ENCODE measurements around the gene ATP5F1E.
"Not testable (repeated sequence)": the region's sequence is repeated elsewhere in the genome, so short reads cannot be mapped to it uniquely, and the experiment has no call there.

ATP5F1E gene

DNA sequence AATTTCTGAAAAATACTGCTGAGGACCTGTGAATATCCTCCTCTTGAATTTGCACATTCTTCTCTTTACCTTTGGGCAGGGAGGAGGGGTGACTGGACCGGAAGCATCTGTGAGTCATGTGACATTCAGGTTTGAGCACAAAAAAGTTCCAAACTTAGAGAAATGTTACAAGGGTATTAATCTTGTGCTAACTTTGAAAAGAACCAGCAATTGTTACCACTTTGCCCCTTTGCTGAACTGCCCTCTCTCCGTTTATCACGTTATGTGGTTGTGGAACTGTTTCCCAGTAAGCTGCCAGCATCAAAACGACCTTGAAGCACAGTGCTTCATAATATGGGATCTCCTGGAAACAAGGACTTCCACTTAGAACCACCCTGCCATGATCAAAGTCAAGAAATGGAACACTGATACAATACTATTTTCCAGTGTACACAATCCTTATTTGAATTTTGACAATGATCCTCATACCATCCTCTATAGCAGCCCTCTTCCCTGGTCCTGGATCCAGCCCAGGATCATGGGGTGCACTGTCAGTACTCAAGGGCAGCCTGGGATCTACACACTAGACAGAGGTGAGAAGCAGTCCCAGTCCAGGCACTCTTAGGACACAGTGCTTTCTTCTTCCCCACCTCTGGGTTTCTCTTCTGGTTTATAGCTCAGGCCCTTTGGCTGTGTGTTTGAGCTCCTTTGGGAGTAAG is 15.2 kb downstream of the ATP5F1E start:
- no peak for FAIRE-seq
- TF ChIP-seq TAF1 (IDR thresholded peaks at IDR 0.05; ENCODE audit: low read depth, low read length) (no peak), SPI1 (IDR thresholded peaks at IDR 0.05; ENCODE audit: low read depth, low read length) (no peak), PAX5 (IDR thresholded peaks at IDR 0.05; ENCODE audit: insufficient read depth, low read length, severe bottlenecking) (no peak), POLR2A (IDR thresholded peaks at IDR 0.05; ENCODE audit: low read depth, low read length) (no peak), POU2F2 (IDR thresholded peaks at IDR 0.05; ENCODE audit: low read depth, low read length) (no peak), POLR2AphosphoS5 (IDR thresholded peaks at IDR 0.05; ENCODE audit: low read depth, low read length) (no peak)
- DNase-seq (ENCODE audit: insufficient read length, low spot score), result no peak

DNA sequence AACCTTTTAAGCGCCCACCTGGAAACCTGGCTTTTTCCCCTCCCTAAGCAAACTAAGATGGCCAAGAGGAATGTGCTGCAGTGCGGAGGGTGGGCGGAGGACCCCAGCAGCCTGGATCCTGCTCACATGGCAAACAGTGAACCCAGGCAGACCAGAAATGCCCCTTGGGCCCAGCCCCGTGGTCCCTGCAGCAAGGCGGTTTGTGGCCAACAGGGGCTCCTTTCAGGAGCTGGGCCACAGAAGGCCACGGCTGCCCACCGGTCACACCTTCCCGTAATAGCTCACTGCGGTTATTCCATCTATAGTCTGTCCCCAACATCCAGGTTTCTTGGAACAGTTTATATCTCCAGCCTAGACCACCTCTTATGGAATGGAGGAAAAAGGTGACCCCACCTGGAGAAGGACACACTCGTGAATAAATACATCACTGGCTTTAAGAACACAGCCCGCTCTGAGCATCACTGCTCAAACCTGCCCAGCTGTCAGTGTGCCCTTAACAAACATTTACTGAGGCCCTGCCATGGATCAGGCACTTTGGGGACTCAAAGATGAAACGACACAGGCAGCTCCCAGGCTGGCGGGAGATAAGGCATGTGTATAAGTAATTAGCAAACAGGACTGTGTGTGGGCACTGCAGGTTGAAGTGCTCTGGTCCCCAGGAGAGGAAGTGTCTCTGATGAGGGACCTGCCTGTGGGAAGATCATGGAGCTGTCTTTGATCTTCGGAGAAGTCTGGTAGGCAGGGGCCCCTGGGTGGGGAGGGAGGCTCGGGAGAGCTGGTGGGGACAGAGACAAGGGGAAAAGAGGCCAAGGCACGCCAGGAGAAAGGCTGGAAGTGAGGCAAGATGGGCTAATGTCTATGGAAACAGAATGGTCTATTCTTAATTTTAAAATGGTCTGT is 16.1 kb downstream of the ATP5F1E start:
- FAIRE-seq, result no peak
- no peak for DNase-seq (ENCODE audit: insufficient read length, low spot score)
- TF ChIP-seq POU2F2 (IDR thresholded peaks at IDR 0.05; ENCODE audit: low read depth, low read length), result no peak
- TF ChIP-seq SPI1 (IDR thresholded peaks at IDR 0.05; ENCODE audit: low read depth, low read length), result peak; percentile 55
- TF ChIP-seq TAF1 (IDR thresholded peaks at IDR 0.05; ENCODE audit: low read depth, low read length), result no peak

DNA sequence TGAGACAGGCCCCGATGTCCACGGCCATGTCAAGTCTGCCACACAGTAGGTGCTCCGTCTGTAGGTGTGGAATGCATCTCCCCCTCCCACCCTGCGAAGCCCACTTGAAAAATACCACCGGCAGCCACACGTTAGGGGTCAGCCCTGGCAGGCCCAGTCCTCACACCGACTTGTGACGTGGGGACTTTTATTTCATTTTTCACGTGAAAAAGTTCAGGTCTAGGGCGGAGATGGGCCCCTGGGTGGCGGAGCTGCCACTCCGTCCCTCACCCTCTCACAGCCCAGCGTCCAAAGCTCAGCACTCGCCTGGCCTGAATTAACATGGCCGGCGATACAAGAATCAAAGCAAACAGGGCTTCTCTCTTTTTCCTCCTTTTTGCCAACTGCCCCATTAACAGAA is 16.7 kb downstream of the ATP5F1E start:
- no peak for FAIRE-seq
- no peak for DNase-seq (ENCODE audit: insufficient read length, low spot score)
- no peak for TF ChIP-seq PAX5 (IDR thresholded peaks at IDR 0.05; ENCODE audit: insufficient read depth, low read length, severe bottlenecking)
- no peak for TF ChIP-seq POLR2A (IDR thresholded peaks at IDR 0.05; ENCODE audit: low read depth, low read length)
- TF ChIP-seq POLR2AphosphoS5 (IDR thresholded peaks at IDR 0.05; ENCODE audit: low read depth, low read length), result no peak
- no peak for TF ChIP-seq POU2F2 (IDR thresholded peaks at IDR 0.05; ENCODE audit: low read depth, low read length)
- TF ChIP-seq TAF1 (IDR thresholded peaks at IDR 0.05; ENCODE audit: low read depth, low read length), result no peak
- TF ChIP-seq SPI1 (IDR thresholded peaks at IDR 0.05; ENCODE audit: low read depth, low read length), result no peak

DNA sequence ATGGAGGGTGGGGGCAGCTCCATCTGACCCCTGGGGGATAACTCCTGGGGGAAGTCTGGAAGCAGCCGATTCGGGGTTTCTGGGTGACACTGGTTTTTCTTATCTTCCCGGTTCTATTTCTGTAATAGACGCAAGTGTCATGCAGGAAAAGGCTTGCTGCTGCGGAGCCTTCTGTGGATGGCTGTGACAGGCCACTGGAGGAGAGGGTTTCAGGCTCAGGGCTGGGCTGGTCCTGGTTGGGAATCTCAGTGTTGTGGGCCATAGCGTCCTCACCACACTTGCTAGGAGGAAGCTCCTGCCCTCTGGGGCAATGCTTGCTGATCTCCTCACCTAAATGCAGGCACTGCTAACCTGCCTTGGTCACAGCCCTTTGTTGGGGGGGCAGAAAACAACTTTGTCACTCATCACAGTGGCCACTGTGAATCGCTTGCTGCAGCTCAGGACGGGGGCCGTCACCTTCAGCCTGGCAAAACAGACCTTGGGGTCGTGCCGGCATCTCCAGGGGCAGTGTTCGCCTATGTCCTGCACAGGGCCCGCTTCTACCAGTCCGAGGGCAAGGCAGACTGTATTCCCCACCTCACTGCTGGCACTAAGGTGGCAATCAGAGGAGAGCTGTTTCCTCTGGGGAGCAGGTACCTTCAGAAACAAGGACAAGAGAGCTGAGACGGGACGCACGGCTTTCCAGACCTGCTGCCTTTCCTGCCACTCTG is 17.3 kb downstream of the ATP5F1E start:
- no peak for TF ChIP-seq POLR2AphosphoS5 (IDR thresholded peaks at IDR 0.05; ENCODE audit: low read depth, low read length)
- TF ChIP-seq POLR2A (IDR thresholded peaks at IDR 0.05; ENCODE audit: low read depth, low read length), result no peak
- TF ChIP-seq POU2F2 (IDR thresholded peaks at IDR 0.05; ENCODE audit: low read depth, low read length), result no peak
- no peak for TF ChIP-seq SPI1 (IDR thresholded peaks at IDR 0.05; ENCODE audit: low read depth, low read length)
- FAIRE-seq (no peak), DNase-seq (ENCODE audit: insufficient read length, low spot score) (no peak)

GRCh38 chr20:59013959-59014608 is 18.1 kb downstream of the ATP5F1E start:
- DNase-seq (ENCODE audit: insufficient read length, low spot score) (no peak), FAIRE-seq (no peak)
- TF ChIP-seq PAX5 (IDR thresholded peaks at IDR 0.05; ENCODE audit: insufficient read depth, low read length, severe bottlenecking) (no peak), POU2F2 (IDR thresholded peaks at IDR 0.05; ENCODE audit: low read depth, low read length) (no peak), TAF1 (IDR thresholded peaks at IDR 0.05; ENCODE audit: low read depth, low read length) (no peak), POLR2A (IDR thresholded peaks at IDR 0.05; ENCODE audit: low read depth, low read length) (no peak), POLR2AphosphoS5 (IDR thresholded peaks at IDR 0.05; ENCODE audit: low read depth, low read length) (no peak), SPI1 (IDR thresholded peaks at IDR 0.05; ENCODE audit: low read depth, low read length) (no peak)

DNA sequence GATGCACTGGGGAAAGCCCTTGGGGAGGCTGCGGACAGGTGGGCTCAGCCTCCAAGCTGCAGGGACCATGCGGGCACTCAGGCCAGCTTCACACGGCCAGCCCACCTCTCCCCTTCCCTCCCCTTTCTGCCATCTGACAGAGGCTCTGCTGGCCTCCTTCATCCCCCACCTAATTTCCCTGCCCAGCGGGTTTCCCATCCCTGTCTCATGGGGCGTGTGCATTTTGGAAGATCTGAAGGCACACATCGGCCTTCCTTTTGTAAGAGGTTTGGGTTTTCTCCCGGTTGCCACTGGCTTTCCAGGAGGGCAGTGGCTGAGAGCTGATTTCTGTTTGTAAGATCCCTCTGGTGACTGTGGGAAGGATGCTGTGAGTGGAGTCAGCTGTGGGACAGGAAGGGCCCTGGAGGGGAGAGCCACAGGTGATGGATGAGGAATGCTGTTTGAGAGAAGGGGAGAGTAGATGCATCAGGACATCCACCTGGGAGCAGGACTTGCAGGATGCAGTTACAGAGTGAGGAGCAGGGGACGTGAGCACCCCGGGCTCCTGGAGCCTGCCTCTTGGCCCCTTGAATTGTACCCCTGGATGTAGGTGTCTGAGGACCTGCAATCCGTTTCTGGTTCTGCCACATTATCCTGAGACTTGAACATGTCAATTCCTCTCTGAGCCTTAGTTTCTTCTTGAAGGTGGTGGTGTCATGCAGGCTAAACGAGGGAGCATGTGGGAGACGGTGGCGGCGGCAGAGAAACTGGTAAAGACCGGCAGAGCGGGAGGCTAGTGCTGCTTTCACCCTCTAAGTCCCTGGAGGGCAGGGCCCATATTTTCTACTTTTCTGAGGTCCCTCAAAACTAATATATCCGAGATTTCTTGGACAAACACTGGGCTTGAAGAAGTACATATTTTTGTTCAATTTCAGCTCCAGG is 18.8 kb downstream of the ATP5F1E start:
- TF ChIP-seq POLR2AphosphoS5 (IDR thresholded peaks at IDR 0.05; ENCODE audit: low read depth, low read length) (no peak), POLR2A (IDR thresholded peaks at IDR 0.05; ENCODE audit: low read depth, low read length) (no peak), SPI1 (IDR thresholded peaks at IDR 0.05; ENCODE audit: low read depth, low read length) (no peak), POU2F2 (IDR thresholded peaks at IDR 0.05; ENCODE audit: low read depth, low read length) (no peak), PAX5 (IDR thresholded peaks at IDR 0.05; ENCODE audit: insufficient read depth, low read length, severe bottlenecking) (no peak), TAF1 (IDR thresholded peaks at IDR 0.05; ENCODE audit: low read depth, low read length) (no peak)
- FAIRE-seq (no peak), DNase-seq (ENCODE audit: insufficient read length, low spot score) (no peak)

DNA sequence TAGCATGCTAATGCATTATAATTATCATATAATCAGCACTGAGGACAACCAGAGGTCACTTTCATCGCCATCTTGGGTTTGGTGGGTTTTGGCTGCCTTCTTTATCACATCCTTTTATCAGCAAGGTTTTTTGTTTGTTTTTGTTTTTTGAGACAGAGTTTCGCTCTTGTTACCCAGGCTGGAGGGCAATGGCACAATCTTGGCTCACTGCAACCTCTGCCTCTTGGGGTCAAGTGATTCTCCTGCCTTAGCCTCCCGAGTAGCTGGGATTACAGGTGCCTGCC is 20.3 kb downstream of the ATP5F1E start:
- FAIRE-seq; DNase-seq (ENCODE audit: insufficient read length, low spot score): not testable (repeated sequence)

GRCh38 chr20:59010995-59011873 is 20.9 kb downstream of the ATP5F1E start:
- no peak for TF ChIP-seq TAF1 (IDR thresholded peaks at IDR 0.05; ENCODE audit: low read depth, low read length)
- no peak for TF ChIP-seq SPI1 (IDR thresholded peaks at IDR 0.05; ENCODE audit: low read depth, low read length)
- TF ChIP-seq POLR2AphosphoS5 (IDR thresholded peaks at IDR 0.05; ENCODE audit: low read depth, low read length), result no peak
- TF ChIP-seq POU2F2 (IDR thresholded peaks at IDR 0.05; ENCODE audit: low read depth, low read length), result no peak
- TF ChIP-seq POLR2A (IDR thresholded peaks at IDR 0.05; ENCODE audit: low read depth, low read length), result no peak
- TF ChIP-seq PAX5 (IDR thresholded peaks at IDR 0.05; ENCODE audit: insufficient read depth, low read length, severe bottlenecking), result no peak
- DNase-seq (ENCODE audit: insufficient read length, low spot score) (no peak), FAIRE-seq (no peak)

Measured in GM12891 (cell line).